K562 (cell line): ENCODE results near the gene ABHD16A. TPM values are rescaled to one million over a fixed set of nuclear protein-coding genes. Genes with fewer than 3 reads are reported as not detected.

Experiments
- KAT7 ChIP-seq: sonication (generic); formaldehyde crosslinking; IDR thresholded peaks from 2 replicates; pipeline ENCODE4 v1.8.0; 2022; ENCODE audit warnings: missing genetic modification reagents, mild to moderate bottlenecking, borderline replicate concordance
- MAFF ChIP-seq: IDR thresholded peaks from 2 replicates; pipeline ENCODE4 v1.6.1; 2012; ENCODE audit warnings: low read length, improper control_type of control experiment
- RFX5 ChIP-seq: IDR thresholded peaks from 2 replicates; pipeline ENCODE4 v1.6.1; 2011; ENCODE audit warnings: low read depth, mild to moderate bottlenecking, improper control_type of control experiment, low read length
- U2AF2 ChIP-seq: fragments of 200-400 bp; formaldehyde crosslinking; optimal IDR thresholded peaks from 2 replicates; pipeline ENCODE3; 2017; ENCODE audit warnings: low read depth, mild to moderate bottlenecking, low read length
- ZFPM2 ChIP-seq: fragments of 250-450 bp; sonication (Bioruptor Pico); IDR thresholded peaks from 2 replicates; pipeline ENCODE4 v1.5.1; 2022; ENCODE audit warnings: mild to moderate bottlenecking
- ZNF239 ChIP-seq: fragments of 250-450 bp; sonication (Bioruptor Pico); IDR thresholded peaks from 2 replicates; pipeline ENCODE4 v1.4.0; 2020; ENCODE audit warnings: mild to moderate bottlenecking
- polyA plus RNA-seq, 8 experiments: library from polyadenylated mRNA; depleted of rRNA in 4 of 8; stranded (reverse) in 5 of 8; unstranded in 3 of 8; fragments of >200 nt; fragmentation: Nextera tagmentation in 2 of 8; fragmentation: Illumina TruSeq in 1 of 8; extraction: Ambion mirVana in 2 of 8; extraction: Trizol in 1 of 8; gene quantifications; 2 replicates each; pipeline versions ENCODE4 v1.2.1 to v1.2.3, GENCODE V29; 2011 to 2014; ENCODE audit warnings: inconsistent platforms in 1 of 8, missing spikeins in 1 of 8
- total RNA-seq, 7 experiments: library from RNA; depleted of rRNA in 6 of 7; stranded (reverse); fragments of >200 nt in 6 of 7; fragmentation: Illumina TruSeq in 2 of 7; extraction: Trizol in 2 of 7; gene quantifications; 2 replicates each; pipeline versions ENCODE4 v1.2.1 to v1.2.3, GENCODE V29; 2011 to 2021; ENCODE audit warnings: low replicate concordance in 1 of 7
- TF ChIP-seq, protein P1 (sequence below), 2 experiments: fragments of 450-650 bp; IDR thresholded peaks; 2 replicates each; pipeline ENCODE4 v1.6.1; 2016; ENCODE audit warnings: mild to moderate bottlenecking in 2 of 2, borderline replicate concordance in 1 of 2, low read depth in 1 of 2, moderate library complexity in 1 of 2
- TF ChIP-seq, protein P2 (sequence below): fragments of 250-450 bp; sonication (Bioruptor Pico); IDR thresholded peaks from 2 replicates; pipeline ENCODE4 v1.8.0; 2022; ENCODE audit warnings: inconsistent platforms, mild to moderate bottlenecking, moderate library complexity, borderline replicate concordance
- TF ChIP-seq, protein P3 (sequence below): fragments of 250-450 bp; sonication (Bioruptor Pico); IDR thresholded peaks from 2 replicates; pipeline ENCODE4 v1.9.0; 2021; ENCODE audit warnings: mild to moderate bottlenecking, inconsistent platforms
- TF ChIP-seq, protein P4 (sequence below): fragments of 250-450 bp; sonication (Bioruptor Pico); IDR thresholded peaks from 2 replicates; pipeline ENCODE4 v1.5.0; 2021; ENCODE audit warnings: mild to moderate bottlenecking, moderate library complexity

ABHD16A gene
- total and polyA plus RNA-seq, 9 of the 15 experiments (the other 6 are each of a cell fraction or from before 2014, with no cell fraction given) = 25.8 to 120 (median 81.6) TPM

DNA sequence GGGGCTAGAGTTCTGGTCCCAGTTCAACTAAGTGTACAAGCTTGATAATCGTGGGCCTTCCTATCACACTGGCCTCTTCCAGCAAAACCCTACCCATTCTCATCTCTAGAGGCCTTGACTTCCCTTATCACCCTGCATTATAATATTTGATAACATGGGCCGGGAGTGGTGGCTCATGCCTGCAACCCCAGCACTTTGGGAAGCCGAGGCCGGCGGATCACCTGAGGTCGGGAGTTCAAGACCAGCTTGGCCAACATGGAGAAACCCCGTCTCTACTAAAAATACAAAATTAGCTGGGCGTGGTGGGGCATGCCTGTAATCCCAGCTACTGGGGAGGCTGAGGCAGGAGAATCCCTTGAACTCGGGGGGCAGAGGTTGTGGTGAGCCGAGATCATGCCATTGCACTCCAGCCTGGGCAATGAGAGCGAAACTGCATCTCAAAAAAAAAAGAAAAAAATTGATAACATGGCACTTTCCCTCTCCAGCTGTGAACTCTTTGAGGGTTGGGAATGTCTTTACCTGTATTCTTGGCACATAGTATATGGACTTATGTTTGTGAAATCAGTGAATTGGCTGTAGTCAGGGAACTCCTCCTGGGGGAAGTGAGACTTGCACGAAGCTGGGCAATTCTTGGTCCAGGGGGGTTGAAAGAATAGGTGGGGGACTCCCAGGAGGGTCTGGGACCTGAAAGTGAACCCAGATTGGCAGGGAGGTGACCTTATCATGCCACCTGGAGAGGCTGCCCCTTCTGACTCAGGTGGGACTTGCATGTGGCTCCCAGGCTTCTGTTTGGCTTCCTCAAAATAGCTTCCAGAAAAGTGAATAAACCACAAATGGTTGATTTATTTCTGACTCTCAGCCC is 41.6 kb downstream of the ABHD16A start (continued):
- TF ChIP-seq, protein P1, sequence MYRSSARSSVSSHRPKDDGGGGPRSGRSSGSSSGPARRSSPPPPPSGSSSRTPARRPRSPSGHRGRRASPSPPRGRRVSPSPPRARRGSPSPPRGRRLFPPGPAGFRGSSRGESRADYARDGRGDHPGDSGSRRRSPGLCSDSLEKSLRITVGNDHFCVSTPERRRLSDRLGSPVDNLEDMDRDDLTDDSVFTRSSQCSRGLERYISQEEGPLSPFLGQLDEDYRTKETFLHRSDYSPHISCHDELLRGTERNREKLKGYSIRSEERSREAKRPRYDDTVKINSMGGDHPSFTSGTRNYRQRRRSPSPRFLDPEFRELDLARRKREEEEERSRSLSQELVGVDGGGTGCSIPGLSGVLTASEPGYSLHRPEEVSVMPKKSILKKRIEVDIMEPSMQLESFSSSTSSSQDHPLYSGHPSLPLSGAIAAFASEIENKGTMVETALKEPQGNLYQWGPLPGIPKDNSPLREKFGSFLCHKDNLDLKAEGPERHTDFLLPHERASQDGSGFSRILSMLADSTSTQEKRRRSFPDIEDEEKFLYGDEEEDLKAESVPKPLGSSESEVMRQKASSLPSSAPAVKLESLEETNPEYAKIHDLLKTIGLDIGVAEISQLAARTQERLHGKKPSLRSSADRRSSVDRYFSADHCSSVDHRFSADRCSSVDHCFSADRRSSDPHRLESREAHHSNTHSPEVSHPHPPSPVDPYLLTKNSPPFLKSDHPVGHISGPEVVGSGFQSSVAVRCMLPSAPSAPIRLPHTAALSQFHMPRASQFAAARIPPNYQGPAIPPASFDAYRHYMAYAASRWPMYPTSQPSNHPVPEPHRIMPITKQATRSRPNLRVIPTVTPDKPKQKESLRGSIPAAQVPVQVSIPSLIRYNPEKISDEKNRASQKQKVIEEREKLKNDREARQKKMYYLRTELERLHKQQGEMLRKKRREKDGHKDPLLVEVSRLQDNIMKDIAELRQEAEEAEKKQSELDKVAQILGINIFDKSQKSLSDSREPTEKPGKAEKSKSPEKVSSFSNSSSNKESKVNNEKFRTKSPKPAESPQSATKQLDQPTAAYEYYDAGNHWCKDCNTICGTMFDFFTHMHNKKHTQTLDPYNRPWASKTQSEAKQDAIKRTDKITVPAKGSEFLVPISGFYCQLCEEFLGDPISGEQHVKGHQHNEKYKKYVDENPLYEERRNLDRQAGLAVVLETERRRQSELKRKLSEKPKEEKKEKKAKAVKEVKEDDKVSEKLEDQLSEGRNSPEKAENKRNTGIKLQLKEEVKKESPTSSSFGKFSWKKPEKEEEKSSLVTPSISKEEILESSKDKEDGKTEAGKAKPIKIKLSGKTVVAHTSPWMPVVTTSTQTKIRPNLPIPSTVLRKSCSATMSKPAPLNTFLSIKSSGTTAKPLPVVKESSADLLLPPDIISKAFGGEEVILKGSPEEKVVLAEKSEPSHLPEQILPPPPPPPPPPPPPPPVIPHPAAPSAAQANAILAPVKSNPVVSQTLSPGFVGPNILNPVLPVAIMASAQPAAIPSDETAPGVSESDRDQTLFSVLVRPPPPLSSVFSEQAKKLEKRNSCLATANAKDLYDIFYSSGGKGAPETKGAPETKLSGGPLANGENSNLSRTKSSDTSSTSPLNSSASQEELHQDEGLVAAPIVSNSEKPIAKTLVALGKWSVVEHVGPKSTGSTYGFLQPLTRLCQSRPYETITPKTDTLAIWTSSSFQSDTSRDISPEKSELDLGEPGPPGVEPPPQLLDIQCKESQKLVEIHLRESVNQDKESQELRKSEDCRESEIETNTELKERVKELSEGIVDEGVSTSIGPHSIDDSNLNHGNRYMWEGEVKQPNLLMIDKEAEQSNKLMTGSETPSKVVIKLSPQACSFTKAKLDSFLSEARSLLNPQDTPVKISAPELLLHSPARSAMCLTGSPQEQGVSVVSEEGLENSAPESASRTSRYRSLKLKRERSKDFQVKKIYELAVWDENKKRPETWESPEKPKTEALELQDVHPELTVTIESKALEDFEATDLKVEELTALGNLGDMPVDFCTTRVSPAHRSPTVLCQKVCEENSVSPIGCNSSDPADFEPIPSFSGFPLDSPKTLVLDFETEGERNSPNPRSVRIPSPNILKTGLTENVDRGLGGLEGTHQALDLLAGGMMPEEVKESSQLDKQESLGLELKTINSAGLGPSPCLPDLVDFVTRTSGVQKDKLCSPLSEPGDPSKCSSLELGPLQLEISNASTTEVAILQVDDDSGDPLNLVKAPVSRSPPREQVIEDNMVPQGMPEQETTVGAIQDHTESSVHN (IDR thresholded peaks at IDR 0.05; ENCODE audit: borderline replicate concordance in 1 of 2, low read depth in 1 of 2) = no peak
- TF ChIP-seq MAFF (no peak), ZFPM2 (CRISPR knock-in tag) (no peak), RFX5 (no peak), ZNF239 (no peak), U2AF2 (no peak), KAT7 (CRISPR knock-in tag) (no peak)
- TF ChIP-seq, protein P2, sequence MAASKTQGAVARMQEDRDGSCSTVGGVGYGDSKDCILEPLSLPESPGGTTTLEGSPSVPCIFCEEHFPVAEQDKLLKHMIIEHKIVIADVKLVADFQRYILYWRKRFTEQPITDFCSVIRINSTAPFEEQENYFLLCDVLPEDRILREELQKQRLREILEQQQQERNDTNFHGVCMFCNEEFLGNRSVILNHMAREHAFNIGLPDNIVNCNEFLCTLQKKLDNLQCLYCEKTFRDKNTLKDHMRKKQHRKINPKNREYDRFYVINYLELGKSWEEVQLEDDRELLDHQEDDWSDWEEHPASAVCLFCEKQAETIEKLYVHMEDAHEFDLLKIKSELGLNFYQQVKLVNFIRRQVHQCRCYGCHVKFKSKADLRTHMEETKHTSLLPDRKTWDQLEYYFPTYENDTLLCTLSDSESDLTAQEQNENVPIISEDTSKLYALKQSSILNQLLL (CRISPR knock-in tag) = no peak
- TF ChIP-seq, protein P3, sequence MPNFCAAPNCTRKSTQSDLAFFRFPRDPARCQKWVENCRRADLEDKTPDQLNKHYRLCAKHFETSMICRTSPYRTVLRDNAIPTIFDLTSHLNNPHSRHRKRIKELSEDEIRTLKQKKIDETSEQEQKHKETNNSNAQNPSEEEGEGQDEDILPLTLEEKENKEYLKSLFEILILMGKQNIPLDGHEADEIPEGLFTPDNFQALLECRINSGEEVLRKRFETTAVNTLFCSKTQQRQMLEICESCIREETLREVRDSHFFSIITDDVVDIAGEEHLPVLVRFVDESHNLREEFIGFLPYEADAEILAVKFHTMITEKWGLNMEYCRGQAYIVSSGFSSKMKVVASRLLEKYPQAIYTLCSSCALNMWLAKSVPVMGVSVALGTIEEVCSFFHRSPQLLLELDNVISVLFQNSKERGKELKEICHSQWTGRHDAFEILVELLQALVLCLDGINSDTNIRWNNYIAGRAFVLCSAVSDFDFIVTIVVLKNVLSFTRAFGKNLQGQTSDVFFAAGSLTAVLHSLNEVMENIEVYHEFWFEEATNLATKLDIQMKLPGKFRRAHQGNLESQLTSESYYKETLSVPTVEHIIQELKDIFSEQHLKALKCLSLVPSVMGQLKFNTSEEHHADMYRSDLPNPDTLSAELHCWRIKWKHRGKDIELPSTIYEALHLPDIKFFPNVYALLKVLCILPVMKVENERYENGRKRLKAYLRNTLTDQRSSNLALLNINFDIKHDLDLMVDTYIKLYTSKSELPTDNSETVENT (CRISPR knock-in tag) = no peak
- TF ChIP-seq, protein P4, sequence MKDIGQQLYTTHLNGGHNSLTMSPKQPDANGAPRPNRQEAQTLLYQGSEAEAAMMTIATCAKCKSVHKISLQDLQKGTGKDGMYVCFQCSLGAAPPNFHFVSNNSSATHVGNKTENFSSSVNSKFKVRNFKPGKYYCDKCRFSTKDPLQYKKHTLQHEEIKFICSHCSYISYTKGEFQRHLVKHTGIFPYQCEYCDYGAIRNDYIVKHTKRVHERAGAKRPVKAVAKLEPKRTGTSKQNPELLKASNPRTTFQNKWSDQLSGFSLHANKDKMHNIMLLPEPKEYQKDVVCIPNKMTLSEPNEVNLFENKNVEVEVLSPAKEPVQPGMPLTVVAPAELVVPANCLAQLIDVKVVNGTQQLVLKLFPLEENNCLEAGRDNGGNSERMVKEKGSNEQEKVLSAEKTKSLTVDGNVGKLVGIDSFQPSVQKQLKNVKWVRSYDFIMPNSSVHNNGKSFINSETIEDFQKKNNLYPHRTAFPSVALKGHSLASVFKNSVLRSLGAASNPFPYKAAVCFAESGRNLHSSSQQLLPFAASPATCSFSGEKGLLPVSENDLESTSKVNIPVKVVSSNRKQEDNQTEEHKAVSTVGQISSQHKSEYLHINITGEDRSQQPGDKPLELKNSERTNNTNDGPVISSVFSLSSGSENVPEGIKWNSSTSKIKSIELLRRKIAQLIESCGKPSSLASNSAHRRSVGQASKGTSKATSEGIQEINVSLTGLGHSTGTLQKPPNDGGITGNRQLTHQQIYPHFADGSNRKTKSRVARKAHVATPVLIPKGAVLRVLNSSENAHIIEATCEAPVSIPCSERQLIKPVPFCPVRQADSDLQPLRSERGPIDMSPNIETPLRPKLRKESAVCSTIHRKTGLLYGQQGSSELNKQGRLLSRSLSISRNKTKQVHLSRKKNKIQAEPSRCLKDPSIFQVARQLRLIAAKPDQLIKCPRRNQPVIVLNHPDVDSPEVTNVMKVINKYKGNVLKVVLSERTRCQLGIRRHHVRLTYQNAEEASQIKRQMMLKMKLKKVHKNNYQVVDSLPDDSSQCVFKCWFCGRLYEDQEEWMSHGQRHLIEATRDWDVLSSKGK = no peak
